Ramos (cell line): ENCODE data around the gene XCR1.
"Not testable (repeated sequence)": the region's sequence is repeated elsewhere in the genome, so short reads cannot be mapped to it uniquely, and the experiment has no call there.

Experiments
- in situ Hi-C: fragments of 300-500 bp; cut with MboI; formaldehyde crosslinking; loops from one replicate; pipeline ENCODE4 v1.14.3; 2022; ENCODE audit warnings: low sequenced_read_pairs; ENCODE audit not compliant: unreplicated experiment

The XCR1 gene

GRCh38 chr3:46052531-46052930, 25.2 kb upstream of the XCR1 start:
- in situ Hi-C loops: no loop called here

- in situ Hi-C loops: no loop called here
Observed at GRCh38 chr3:46049093-46049492, 21.8 kb upstream of the XCR1 start.

GRCh38 chr3:46046231-46046630, 18.9 kb upstream of the XCR1 start:
- in situ Hi-C loops: not testable (repeated sequence)

GRCh38 chr3:46038916-46039315, 11.6 kb upstream of the XCR1 start:
- in situ Hi-C loops: no loop called here

- in situ Hi-C loops: not testable (repeated sequence)
Observed at GRCh38 chr3:46038071-46038470, 10.8 kb upstream of the XCR1 start.

GRCh38 chr3:46036191-46036590, 8.9 kb upstream of the XCR1 start:
- in situ Hi-C loops: no loop called here

- in situ Hi-C loops: no loop called here
Observed at GRCh38 chr3:46031747-46032146, 4.5 kb upstream of the XCR1 start.

- in situ Hi-C loops: no loop called here
Observed at GRCh38 chr3:46031269-46031668, 4.0 kb upstream of the XCR1 start.

GRCh38 chr3:46030626-46031025, 3.3 kb upstream of the XCR1 start:
- in situ Hi-C loops: no loop called here

- in situ Hi-C loops: no loop called here
Observed at GRCh38 chr3:46029953-46030543, 2.8 kb upstream of the XCR1 start.

GRCh38 chr3:46027736-46028397, 584 bp upstream of the XCR1 start:
- in situ Hi-C loops: no loop called here

GRCh38 chr3:46025139-46025538, 2.1 kb downstream of the XCR1 start:
- in situ Hi-C loops: no loop called here

GRCh38 chr3:46024131-46024530, 3.2 kb downstream of the XCR1 start:
- in situ Hi-C loops: no loop called here

- in situ Hi-C loops: no loop called here
Observed at GRCh38 chr3:46022909-46023785, 4.1 kb downstream of the XCR1 start.

- in situ Hi-C loops: no loop called here
Observed at GRCh38 chr3:46021516-46021915, 5.8 kb downstream of the XCR1 start.

GRCh38 chr3:46020766-46021510, 6.3 kb downstream of the XCR1 start:
- in situ Hi-C loops: no loop called here

GRCh38 chr3:46019707-46020106, 7.6 kb downstream of the XCR1 start:
- in situ Hi-C loops: no loop called here

- in situ Hi-C loops: no loop called here
Observed at GRCh38 chr3:46017720-46018119, 9.6 kb downstream of the XCR1 start.

- in situ Hi-C loops: no loop called here
Observed at GRCh38 chr3:46013316-46014094, 13.8 kb downstream of the XCR1 start.

GRCh38 chr3:46012246-46012645, 15.0 kb downstream of the XCR1 start:
- in situ Hi-C loops: no loop called here
